SK-N-MC (cell line): ENCODE measurements around the gene DCDC2C.
"Not testable (repeated sequence)": the region's sequence is repeated elsewhere in the genome, so short reads cannot be mapped to it uniquely, and the experiment has no call there.

ENCODE experiments used
- DNase-seq: peaks from one replicate; pipeline ENCODE4 v3.0.0-alpha.2; 2011; ENCODE audit warnings: low read depth, low spot score
- H3K27ac ChIP-seq: fragments of 200-600 bp; sonication (generic); 2 replicates; pipeline ENCODE4 v1.5.1; 2016; ENCODE audit warnings: mixed run types
- H3K36me3 ChIP-seq: fragments of 200-600 bp; sonication (generic); 2 replicates; pipeline ENCODE4 v1.6.1; 2017; ENCODE audit warnings: antibody characterized with exemption, low read length, mixed read lengths; ENCODE audit not compliant: insufficient read depth
- H3K4me3 ChIP-seq: fragments of 200-600 bp; sonication (generic); 2 replicates; pipeline ENCODE4 v1.5.1; 2016
- H3K9ac ChIP-seq: fragments of 200-600 bp; sonication (generic); 2 replicates; pipeline ENCODE4 v1.8.0; 2017; ENCODE audit warnings: mixed run types, mixed read lengths; ENCODE audit not compliant: insufficient read length
- H3K9me3 ChIP-seq: fragments of 200-600 bp; sonication (generic); 2 replicates; pipeline ENCODE4 v1.6.1; 2017; ENCODE audit warnings: low read depth, mild to moderate bottlenecking, antibody characterized with exemption, low read length, moderate library complexity, mixed read lengths
- EZH2 ChIP-seq: fragments of 200-600 bp; sonication (generic); IDR thresholded peaks from one replicate; pipeline ENCODE4 v1.6.1; 2017; ENCODE audit warnings: antibody characterized with exemption
- FOXP2 ChIP-seq: optimal IDR thresholded peaks from 2 replicates; pipeline ENCODE3; 2011; ENCODE audit warnings: mild to moderate bottlenecking, moderate library complexity; ENCODE audit not compliant: insufficient read depth; ENCODE audit errors: extremely low read length, control extremely low read depth
- POLR2AphosphoS5 ChIP-seq: IDR thresholded peaks from 2 replicates; pipeline ENCODE4 v1.6.1; 2012; ENCODE audit warnings: mild to moderate bottlenecking, low read depth, low read length, borderline replicate concordance

Gene DCDC2C

DNA sequence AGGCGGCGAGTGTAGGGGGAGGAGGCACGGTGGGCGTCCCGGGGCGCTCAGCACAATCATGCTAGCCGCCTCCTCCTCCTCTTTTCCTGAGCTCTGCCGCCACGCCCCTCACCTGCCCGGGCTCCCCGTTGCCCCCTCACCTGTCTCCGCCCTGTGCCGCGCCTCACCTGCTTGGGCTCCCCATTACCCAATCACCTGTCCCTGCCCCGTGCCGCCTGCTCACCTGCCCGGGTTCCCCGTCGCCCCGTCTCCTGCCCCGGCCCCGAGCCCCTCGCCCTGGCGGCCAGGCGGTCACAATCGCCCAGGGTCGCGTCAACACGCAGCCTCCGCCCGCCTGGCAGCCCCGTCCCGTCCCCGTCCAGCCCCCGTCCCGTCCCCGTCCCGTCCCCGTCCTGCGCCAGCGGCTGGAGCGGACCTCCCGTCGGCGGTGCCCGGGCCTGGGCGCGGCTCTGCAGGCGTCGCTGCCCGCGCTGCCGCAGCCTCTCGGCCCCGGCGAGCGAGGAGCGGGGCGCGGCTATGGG, at the start of gene DCDC2C:
Gene DCDC2C, plus strand, starts transcription at position 340 of the 521 bp plus-strand sequence. Its CDS starts 177 bp downstream, at position 517.
- no peak within 1 kb of the TSS for H3K9ac ChIP-seq
- DNase-seq: no peak
- TF ChIP-seq EZH2 (no peak), FOXP2 (no peak), POLR2AphosphoS5 (no peak)
- no peak within 1 kb of the TSS for H3K27ac ChIP-seq
- no peak within 1 kb of the TSS for H3K4me3 ChIP-seq
- no peaks in the 10 kb centered on the region for H3K36me3 ChIP-seq
- H3K9me3 ChIP-seq: no peaks in the 10 kb centered on the region

- DNase-seq: no peak
- TF ChIP-seq EZH2: no peak
- TF ChIP-seq FOXP2: no peak
- no peak for TF ChIP-seq POLR2AphosphoS5
- Histone ChIP-seq H3K9ac (no peak overlapping the region), H3K27ac (no peak overlapping the region), H3K9me3 (no peaks in the 10 kb centered on the region), H3K4me3 (no peak overlapping the region), H3K36me3 (no peaks in the 10 kb centered on the region)
These were observed 49.4 kb upstream of the DCDC2C start for GRCh38 chr2:3654011-3654410.

- H3K9me3 ChIP-seq: no peaks in the 10 kb centered on the region
- no peaks in the 10 kb centered on the region for H3K36me3 ChIP-seq
- no peak overlapping the region for H3K9ac ChIP-seq
- no peak for DNase-seq
- no peak overlapping the region for H3K4me3 ChIP-seq
- H3K27ac ChIP-seq: no peak overlapping the region
- TF ChIP-seq POLR2AphosphoS5: no peak
These were observed 48.7 kb upstream of the DCDC2C start for GRCh38 chr2:3654531-3655225.

GRCh38 chr2:3655871-3656761, 47.3 kb upstream of the DCDC2C start:
- no peak for DNase-seq
- no peaks in the 10 kb centered on the region for H3K36me3 ChIP-seq
- no peak overlapping the region for H3K4me3 ChIP-seq
- no peak overlapping the region for H3K27ac ChIP-seq
- no peaks in the 10 kb centered on the region for H3K9me3 ChIP-seq
- TF ChIP-seq EZH2 (no peak), FOXP2 (no peak), POLR2AphosphoS5 (no peak)
- H3K9ac ChIP-seq: no peak overlapping the region

GRCh38 chr2:3656762-3657721, 46.3 kb upstream of the DCDC2C start:
- TF ChIP-seq POLR2AphosphoS5: no peak
- TF ChIP-seq FOXP2: no peak
- no peak for TF ChIP-seq EZH2
- no peak overlapping the region for H3K27ac ChIP-seq
- no peak for DNase-seq
- H3K4me3 ChIP-seq: no peak overlapping the region
- no peak overlapping the region for H3K9ac ChIP-seq
- no peaks in the 10 kb centered on the region for H3K36me3 ChIP-seq
- no peaks in the 10 kb centered on the region for H3K9me3 ChIP-seq

DNA sequence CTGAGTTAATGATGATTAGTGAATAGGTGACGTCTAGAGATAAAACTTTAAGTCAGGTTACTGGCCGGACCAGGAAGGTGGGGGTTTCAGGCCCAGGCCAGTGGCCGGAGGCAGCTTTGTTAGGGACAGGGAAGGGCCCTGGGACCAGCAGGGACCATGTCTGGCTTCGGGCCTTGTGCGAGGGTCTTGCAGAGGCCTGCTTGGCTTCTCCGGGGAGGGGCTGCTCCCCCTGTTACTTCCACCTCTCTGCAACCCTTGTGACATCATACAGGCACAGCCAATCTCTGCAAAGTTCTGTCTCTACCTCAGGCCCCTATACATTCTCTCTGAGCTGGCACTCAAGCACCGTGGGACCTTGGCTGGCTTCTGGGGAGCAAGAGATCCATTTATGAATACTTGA, 45.5 kb upstream of the DCDC2C start, which contains the start of gene ALLC:
Gene ALLC, plus strand, starts transcription at position 320 of the 400 bp plus-strand sequence. CDS start 12,958 bp downstream, outside the sequence.
- Histone ChIP-seq H3K4me3 (no peak within 1 kb of the TSS), H3K36me3 (no peaks in the 10 kb centered on the region), H3K9ac (no peak within 1 kb of the TSS), H3K9me3 (no peaks in the 10 kb centered on the region), H3K27ac (no peak within 1 kb of the TSS)
- TF ChIP-seq EZH2 (no peak), POLR2AphosphoS5 (no peak), FOXP2 (no peak)
- no peak for DNase-seq

DNA sequence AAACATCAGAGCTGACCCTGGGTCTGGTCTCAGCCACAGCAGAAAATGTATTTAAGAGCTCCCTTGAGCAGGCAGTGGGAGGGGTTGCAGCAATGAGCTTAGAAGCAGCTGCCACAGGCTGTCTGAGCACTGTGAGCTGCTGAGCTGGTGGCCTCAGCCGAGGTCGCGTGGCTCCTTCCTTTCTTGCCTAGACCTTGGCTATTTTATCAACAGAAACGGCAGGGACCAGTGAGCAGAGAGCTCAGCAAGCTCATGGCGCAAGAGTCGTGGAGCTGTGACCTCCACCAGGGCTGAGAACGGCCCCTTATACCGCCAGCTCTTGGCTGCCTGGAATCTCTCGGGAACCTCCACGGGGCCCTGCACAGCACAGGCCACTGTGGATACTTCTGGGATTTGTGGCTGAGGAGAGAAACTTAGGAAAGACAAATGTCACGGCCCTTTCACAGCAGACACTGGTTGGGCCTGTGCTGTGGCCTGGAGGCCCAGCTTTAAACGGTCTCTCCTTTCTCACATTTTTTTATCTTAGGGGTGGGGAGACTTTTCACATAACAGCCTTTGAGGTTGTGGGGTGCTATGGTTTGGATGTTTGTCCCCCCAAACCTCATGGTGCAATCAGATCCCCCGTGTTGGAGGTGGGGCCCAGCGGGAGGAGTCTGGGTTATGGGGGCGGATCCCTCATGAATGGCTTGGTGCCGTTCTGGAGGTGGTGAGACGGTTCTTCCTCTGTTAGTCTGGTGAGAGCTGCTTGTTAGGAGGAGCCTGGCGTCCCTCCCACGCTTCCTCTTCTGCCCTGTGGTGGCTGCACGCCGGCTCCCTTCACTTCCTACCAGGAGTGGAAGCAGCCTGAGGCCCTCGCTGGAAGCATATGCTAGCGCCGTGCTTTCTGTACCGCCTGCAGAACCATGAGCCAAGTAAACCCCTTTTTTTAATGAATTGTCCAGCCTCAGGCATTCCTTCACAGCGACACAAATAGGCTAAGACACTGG, 43.6 kb upstream of the DCDC2C start:
- Histone ChIP-seq H3K9ac (no peak overlapping the region), H3K36me3 (no peaks in the 10 kb centered on the region), H3K27ac (no peak overlapping the region), H3K4me3 (no peak overlapping the region), H3K9me3 (no peaks in the 10 kb centered on the region)
- DNase-seq: no peak
- TF ChIP-seq POLR2AphosphoS5 (no peak), EZH2 (no peak), FOXP2 (no peak)

GRCh38 chr2:3660640-3661039, 42.7 kb upstream of the DCDC2C start:
- not testable (repeated sequence) for H3K9ac ChIP-seq, H3K4me3 ChIP-seq, H3K27ac ChIP-seq, H3K36me3 ChIP-seq, DNase-seq, H3K9me3 ChIP-seq
